ENCODE results near the gene RIC1. TPM values are rescaled to one million over a fixed set of nuclear protein-coding genes. Genes with fewer than 3 reads are reported as not detected.

Gene RIC1
- total RNA-seq, 2 experiments from 2014 or later, result 17.7 to 20.2 TPM

DNA sequence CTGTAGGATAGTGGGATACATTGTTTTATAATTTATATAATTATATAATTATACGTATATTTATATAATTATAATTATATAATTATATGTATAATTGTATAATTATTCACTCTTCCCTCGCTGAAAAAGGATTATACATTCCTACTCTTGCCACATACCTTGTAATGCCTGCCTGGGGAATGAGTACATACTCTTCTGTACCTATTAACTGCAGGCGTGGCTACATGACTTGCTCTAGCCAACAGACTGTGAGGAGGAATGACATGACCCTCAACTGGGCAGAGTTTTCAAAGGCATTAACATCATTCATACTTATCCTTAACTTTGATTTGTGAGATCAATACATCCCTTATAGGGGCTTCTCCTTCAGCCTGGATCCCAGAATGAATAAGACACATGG lies 184.9 kb downstream of the RIC1 start:
- Mint-ChIP-seq H3K36me3 (ENCODE audit: low read depth) (peaks cover 48% of the 10 kb centered on the region), H3K27ac (no peak overlapping the region), H3K4me1 (peaks cover 2% of the 10 kb centered on the region), H3K4me3 (no peak overlapping the region), H3K27me3 (no peaks in the 10 kb centered on the region), H3K9me3 (no peaks in the 10 kb centered on the region)
- no peak for DNase-seq
- ChIA-PET CTCF (no interaction called here), POLR2A (no interaction called here)

DNA sequence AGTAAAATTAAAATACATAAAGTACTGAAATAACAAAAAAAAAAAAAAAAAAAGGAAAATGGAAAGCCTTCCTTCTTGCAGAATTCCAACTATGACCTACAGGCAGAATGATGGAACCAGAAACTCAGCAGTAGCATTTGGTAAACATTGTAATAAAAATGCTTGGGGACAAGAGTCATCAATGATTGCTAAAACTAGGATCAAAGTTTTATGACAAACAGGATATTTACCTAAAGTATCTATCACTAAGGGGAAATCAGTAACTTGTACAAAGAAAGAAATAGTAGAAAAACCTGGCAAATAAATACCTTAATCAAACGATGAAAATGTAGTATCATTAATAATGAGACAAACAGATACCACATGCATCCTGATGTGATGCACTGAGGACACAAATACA lies 186.6 kb downstream of the RIC1 start:
- H3K4me1 Mint-ChIP-seq, result peaks cover 3% of the 10 kb centered on the region
- H3K27ac Mint-ChIP-seq, result no peak overlapping the region
- H3K9me3 Mint-ChIP-seq, result no peaks in the 10 kb centered on the region
- H3K27me3 Mint-ChIP-seq, result no peaks in the 10 kb centered on the region
- DNase-seq, result no peak
- H3K36me3 Mint-ChIP-seq (ENCODE audit: low read depth), result peaks cover 44% of the 10 kb centered on the region
- H3K4me3 Mint-ChIP-seq, result no peak overlapping the region
- CTCF ChIA-PET, result no interaction called here
- POLR2A ChIA-PET, result no interaction called here

DNA sequence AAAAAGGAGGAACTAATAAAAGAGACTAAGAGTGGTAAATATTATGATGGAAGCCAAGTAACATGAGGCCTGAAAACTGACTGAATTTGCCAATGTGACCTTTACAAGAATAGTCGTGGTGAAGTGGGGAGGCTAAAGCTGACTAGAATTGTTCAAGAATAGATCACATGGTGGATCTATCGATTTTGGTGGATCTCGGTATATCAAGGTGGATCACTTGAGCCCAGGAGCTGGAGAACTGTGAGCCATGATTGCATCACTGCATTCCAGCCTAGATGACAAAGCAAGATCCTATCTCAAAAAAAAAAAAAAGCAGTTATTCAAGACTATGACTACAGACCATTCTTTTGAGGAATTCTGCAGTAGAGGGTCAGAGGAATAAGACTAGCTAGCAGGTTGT lies 189.0 kb downstream of the RIC1 start:
- peaks cover 3% of the 10 kb centered on the region for H3K4me1 Mint-ChIP-seq
- no peaks in the 10 kb centered on the region for H3K27me3 Mint-ChIP-seq
- H3K36me3 Mint-ChIP-seq (ENCODE audit: low read depth), result peaks cover 42% of the 10 kb centered on the region
- H3K27ac Mint-ChIP-seq, result no peak overlapping the region
- ChIA-PET CTCF (interaction anchor here (0.6 to 1.5 kb wide), 5 partner anchors 19 to 1060 kb away, joined by 3 to 4 read pairs (median 4); no protein-coding TSS in a partner anchor), POLR2A (no interaction called here)
- no peaks in the 10 kb centered on the region for H3K9me3 Mint-ChIP-seq
- no peak for DNase-seq
- no peak overlapping the region for H3K4me3 Mint-ChIP-seq

DNA sequence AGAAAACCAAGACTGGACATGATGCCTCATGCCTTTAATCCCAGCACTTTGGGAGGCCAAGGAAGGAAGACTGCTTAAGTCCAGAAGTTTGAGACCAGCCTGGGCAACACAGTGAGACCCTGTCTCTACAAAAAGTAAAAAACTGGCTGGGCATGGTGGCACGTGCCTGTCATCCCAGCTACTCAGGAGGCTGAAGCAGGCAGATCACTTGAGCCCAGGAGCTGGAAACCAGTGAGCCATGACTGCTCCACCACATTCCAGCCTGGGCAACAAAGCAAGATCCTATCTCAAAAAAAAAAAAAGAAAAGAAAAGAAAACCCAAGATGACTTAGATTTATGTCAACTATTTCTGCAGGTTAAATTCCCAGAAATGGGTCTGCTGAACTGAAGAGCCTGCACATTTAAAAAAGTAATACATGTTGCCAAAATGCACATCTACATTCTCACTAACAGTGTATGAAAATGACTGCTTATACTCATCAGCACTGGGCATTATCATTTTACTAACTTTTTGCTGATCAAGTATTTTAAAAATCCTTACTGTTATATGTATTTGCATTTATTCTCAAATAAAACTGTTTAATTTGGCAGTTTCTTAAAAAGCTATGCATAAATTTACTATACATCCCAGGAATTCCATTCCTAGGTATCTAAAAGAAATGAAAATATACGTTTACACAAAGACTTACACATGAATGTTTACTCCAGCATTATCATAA lies 189.7 kb downstream of the RIC1 start:
- Mint-ChIP-seq H3K27ac (no peak overlapping the region), H3K4me3 (no peak overlapping the region), H3K4me1 (peaks cover 3% of the 10 kb centered on the region), H3K9me3 (no peaks in the 10 kb centered on the region), H3K36me3 (ENCODE audit: low read depth) (peaks cover 44% of the 10 kb centered on the region), H3K27me3 (no peaks in the 10 kb centered on the region)
- no peak for DNase-seq
- POLR2A ChIA-PET, result no interaction called here
- CTCF ChIA-PET, result interaction anchor here (0.6 to 1.5 kb wide), 5 partner anchors 13 to 1060 kb away, joined by 3 to 4 read pairs (median 4); no protein-coding TSS in a partner anchor

DNA sequence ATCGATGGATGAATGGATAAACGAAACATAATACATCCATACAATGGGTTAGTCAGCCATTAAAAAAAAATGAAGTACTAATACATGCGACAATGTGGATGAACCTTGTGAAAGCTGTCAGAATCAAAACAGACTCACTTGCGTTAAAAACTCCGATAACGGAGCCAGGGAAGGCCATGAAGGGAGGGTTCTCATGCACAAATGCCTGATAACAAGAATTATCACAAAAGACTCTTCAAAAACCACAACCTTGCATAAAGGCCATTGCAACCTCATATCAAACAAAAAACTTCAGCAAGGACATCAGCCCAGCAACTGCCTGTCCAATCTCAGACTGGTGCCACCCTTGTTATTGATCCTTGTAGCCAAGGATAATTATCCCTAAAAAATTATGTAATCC lies 190.3 kb downstream of the RIC1 start:
- CTCF ChIA-PET, result interaction anchor here (1.3 to 1.5 kb wide), 2 partner anchors 13 to 17 kb away, joined by 4 read pairs; no protein-coding TSS in a partner anchor
- Mint-ChIP-seq H3K4me3 (no peak overlapping the region), H3K27ac (no peak overlapping the region), H3K27me3 (no peaks in the 10 kb centered on the region), H3K4me1 (peaks cover 5% of the 10 kb centered on the region), H3K9me3 (no peaks in the 10 kb centered on the region), H3K36me3 (ENCODE audit: low read depth) (peaks cover 44% of the 10 kb centered on the region)
- DNase-seq, result no peak
- POLR2A ChIA-PET, result no interaction called here

DNA sequence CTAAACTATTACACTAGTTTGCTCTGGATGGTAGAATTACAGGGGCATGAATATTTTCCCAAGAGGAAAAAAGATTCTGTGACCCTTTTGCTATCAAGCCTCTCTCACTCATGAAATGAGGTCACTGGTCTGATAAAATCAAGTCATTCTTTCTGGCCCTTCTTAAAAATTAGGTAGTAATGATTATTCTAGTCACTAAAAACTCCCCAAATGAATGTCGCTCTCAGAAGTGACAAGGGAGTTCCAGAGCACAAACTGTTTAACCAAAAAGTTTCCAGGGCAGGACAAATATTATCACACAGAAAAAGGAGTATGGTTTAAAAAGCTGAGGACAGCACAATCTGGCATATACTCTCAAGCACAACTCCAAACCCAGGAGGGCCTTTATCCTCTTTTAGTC lies 191.5 kb downstream of the RIC1 start:
- DNase-seq, result no peak
- POLR2A ChIA-PET, result no interaction called here
- CTCF ChIA-PET, result interaction anchor here (4.4 kb wide), 1 partner anchor 12 kb away, joined by 25 read pairs; the partner anchor contains the start of gene ERMP1
- Mint-ChIP-seq H3K4me1 (peaks cover 11% of the 10 kb centered on the region), H3K9me3 (no peaks in the 10 kb centered on the region), H3K4me3 (no peak overlapping the region), H3K27ac (no peak overlapping the region), H3K36me3 (ENCODE audit: low read depth) (peaks cover 49% of the 10 kb centered on the region), H3K27me3 (no peaks in the 10 kb centered on the region)

DNA sequence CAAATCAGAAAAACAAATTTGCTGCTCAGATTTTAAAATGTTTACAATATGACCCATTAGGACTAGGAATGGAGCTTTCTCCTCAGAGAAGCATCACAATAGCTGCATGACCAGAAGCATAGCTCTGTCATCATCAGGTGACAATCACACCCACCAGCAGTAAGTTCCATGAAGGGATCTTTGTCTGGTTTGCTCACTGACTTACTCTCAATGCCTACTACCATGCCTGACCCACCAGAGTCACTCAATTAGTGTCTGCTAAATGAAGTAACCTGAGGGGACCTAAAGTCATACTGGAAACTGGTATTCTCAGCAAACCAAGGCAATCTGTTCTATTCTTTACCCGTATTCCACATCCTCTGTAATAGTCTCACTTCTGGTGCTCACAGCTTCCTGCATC lies 196.3 kb downstream of the RIC1 start:
- H3K27me3 Mint-ChIP-seq, result no peaks in the 10 kb centered on the region
- ChIA-PET POLR2A (no interaction called here), CTCF (interaction anchor here (1.2 to 1.6 kb wide), 2 partner anchors 17 kb away, joined by 3 to 4 read pairs; no protein-coding TSS in a partner anchor)
- peaks cover 26% of the 10 kb centered on the region for H3K4me1 Mint-ChIP-seq
- no peak overlapping the region for H3K27ac Mint-ChIP-seq
- no peak for DNase-seq
- peaks cover 55% of the 10 kb centered on the region for H3K36me3 Mint-ChIP-seq (ENCODE audit: low read depth)
- no peak overlapping the region for H3K4me3 Mint-ChIP-seq
- no peaks in the 10 kb centered on the region for H3K9me3 Mint-ChIP-seq

Other genes starting within 250 kb of the RIC1 start
- gene PLGRKT, start 191.2 kb upstream of the RIC1 start, total RNA-seq, result 10 to 100 TPM; 35.0 to 35.7 TPM
- 10 to 100 TPM; 10.5 to 10.7 TPM for gene CD274, start 178.6 kb upstream of the RIC1 start, total RNA-seq
- 1 to 10 TPM; 2.2 TPM for gene PDCD1LG2, start 118.6 kb upstream of the RIC1 start, total RNA-seq
- gene ERMP1, start 204.0 kb downstream of the RIC1 start, total RNA-seq, result 10 to 100 TPM; 24.2 to 25.1 TPM